Esophagus (tissue), 2 donors: ENCODE results near the gene PTPRM. TPM values are rescaled to one million over a fixed set of nuclear protein-coding genes. Genes with fewer than 3 reads are reported as not detected.

Experiments used
- H3K27ac ChIP-seq, 2 donors: one replicate each; pipeline ENCODE4 v1.5.1; 2013; ENCODE audit warnings: low read depth in 2 of 2, mild to moderate bottlenecking in 2 of 2, inconsistent platforms in 1 of 2, low read length in 1 of 2, moderate library complexity in 1 of 2
- H3K27me3 ChIP-seq, 2 donors: one replicate each; pipeline ENCODE4 v1.6.1; 2013; ENCODE audit warnings: low read length in 2 of 2, control low read depth in 1 of 2, mild to moderate bottlenecking in 1 of 2; ENCODE audit not compliant: insufficient read depth in 2 of 2, control insufficient read depth in 1 of 2
- H3K36me3 ChIP-seq, 2 donors: one replicate each; pipeline ENCODE4 v1.6.1; 2013; ENCODE audit warnings: low read length in 1 of 2; ENCODE audit not compliant: control insufficient read depth in 2 of 2, insufficient read depth in 2 of 2
- H3K4me1 ChIP-seq, 2 donors: one replicate each; pipeline ENCODE4 v1.6.1; 2013; ENCODE audit warnings: low read length in 1 of 2; ENCODE audit not compliant: control insufficient read depth in 2 of 2, insufficient read depth in 2 of 2
- H3K4me3 ChIP-seq, 2 donors: one replicate each; pipeline ENCODE4 v1.5.1; 2013; ENCODE audit warnings: low read length in 2 of 2, mild to moderate bottlenecking in 2 of 2, low read depth in 1 of 2, moderate library complexity in 1 of 2
- H3K9me3 ChIP-seq, 2 donors: one replicate each; pipeline ENCODE4 v1.6.1; 2013; ENCODE audit warnings: mild to moderate bottlenecking in 2 of 2, low read depth in 1 of 2, low read length in 1 of 2, moderate library complexity in 1 of 2; ENCODE audit not compliant: control insufficient read depth in 2 of 2, insufficient read depth in 1 of 2
- WGBS, 2 donors: extraction: QIAGEN DNeasy Blood & Tissue Kit; methylation state at CpG; one replicate each; pipeline ENCODE4 v1.1.7; 2013; 5-methylcytosine and 5-hydroxymethylcytosine counted together
- polyA plus RNA-seq, 2 donors: library from polyadenylated mRNA; stranded (reverse); fragments of 200-250 nt; gene quantifications; one replicate each; pipeline ENCODE4 v1.2.3, GENCODE V29; 2013
- donor health status: healthy with polysubstance abuse.
- donor health status: Bipolar disorder and iron deficiency.

PTPRM gene
- polyA plus RNA-seq, 2 donors = 6.3 to 10.4 TPM

GRCh38 chr18:8095947-8096570 is 528.9 kb downstream of the PTPRM start:
- H3K4me1 ChIP-seq = no peaks in the 10 kb centered on the region
- H3K27ac ChIP-seq = no peak overlapping the region
- 88 to 93% methylated on average over 10 of the region's 10 CpGs for WGBS, 2 donors
- H3K4me3 ChIP-seq = no peak overlapping the region
- no peaks in the 10 kb centered on the region for H3K9me3 ChIP-seq
- no peaks in the 10 kb centered on the region for H3K27me3 ChIP-seq
- H3K36me3 ChIP-seq = no peaks in the 10 kb centered on the region

- Histone ChIP-seq H3K4me3 (no peak overlapping the region), H3K9me3 (no peaks in the 10 kb centered on the region), H3K27ac (no peak overlapping the region), H3K27me3 (no peaks in the 10 kb centered on the region), H3K36me3 (no peaks in the 10 kb centered on the region), H3K4me1 (no peaks in the 10 kb centered on the region)
Observed at GRCh38 chr18:8097399-8097798, 530.3 kb downstream of the PTPRM start.

GRCh38 chr18:8097927-8098326 is 530.8 kb downstream of the PTPRM start:
- Histone ChIP-seq H3K9me3 (no peaks in the 10 kb centered on the region), H3K27ac (no peak overlapping the region), H3K36me3 (no peaks in the 10 kb centered on the region), H3K4me3 (no peak overlapping the region), H3K27me3 (no peaks in the 10 kb centered on the region), H3K4me1 (no peaks in the 10 kb centered on the region)
- WGBS, 2 donors = 0 to 5% methylated on average over 1 of the region's 1 CpG

GRCh38 chr18:8106603-8107002 is 539.5 kb downstream of the PTPRM start:
- H3K27ac ChIP-seq = no peak overlapping the region
- 80 to 90% methylated on average over 4 of the region's 4 CpGs for WGBS, 2 donors
- H3K4me3 ChIP-seq = no peak overlapping the region
- H3K9me3 ChIP-seq = no peaks in the 10 kb centered on the region
- H3K4me1 ChIP-seq = no peaks in the 10 kb centered on the region
- no peaks in the 10 kb centered on the region for H3K27me3 ChIP-seq
- H3K36me3 ChIP-seq = no peaks in the 10 kb centered on the region

- 85 to 86% methylated on average over 2 of the region's 2 CpGs for WGBS, 2 donors
Observed at GRCh38 chr18:8107426-8107825, 540.3 kb downstream of the PTPRM start.

GRCh38 chr18:8114480-8114879 is 547.4 kb downstream of the PTPRM start:
- WGBS, 2 donors = 69 to 84% methylated on average over 2 of the region's 2 CpGs
- Histone ChIP-seq H3K4me3 (no peak overlapping the region), H3K36me3 (no peaks in the 10 kb centered on the region), H3K4me1 (no peaks in the 10 kb centered on the region), H3K27ac (no peak overlapping the region), H3K27me3 (no peaks in the 10 kb centered on the region), H3K9me3 (no peaks in the 10 kb centered on the region)

More at GRCh38 chr18:8107426-8107825, 540.3 kb downstream of the PTPRM start:
- Histone ChIP-seq H3K4me1 (no peaks in the 10 kb centered on the region), H3K27ac (no peak overlapping the region), H3K4me3 (no peak overlapping the region), H3K27me3 (no peaks in the 10 kb centered on the region), H3K9me3 (no peaks in the 10 kb centered on the region), H3K36me3 (no peaks in the 10 kb centered on the region)

GRCh38 chr18:8116341-8117005 is 549.4 kb downstream of the PTPRM start:
- Histone ChIP-seq H3K4me3 (no peak overlapping the region), H3K9me3 (no peaks in the 10 kb centered on the region), H3K36me3 (no peaks in the 10 kb centered on the region), H3K4me1 (no peaks in the 10 kb centered on the region), H3K27me3 (no peaks in the 10 kb centered on the region), H3K27ac (no peak overlapping the region)
- WGBS, 2 donors = 80 to 81% methylated on average over 2 of the region's 2 CpGs

DNA sequence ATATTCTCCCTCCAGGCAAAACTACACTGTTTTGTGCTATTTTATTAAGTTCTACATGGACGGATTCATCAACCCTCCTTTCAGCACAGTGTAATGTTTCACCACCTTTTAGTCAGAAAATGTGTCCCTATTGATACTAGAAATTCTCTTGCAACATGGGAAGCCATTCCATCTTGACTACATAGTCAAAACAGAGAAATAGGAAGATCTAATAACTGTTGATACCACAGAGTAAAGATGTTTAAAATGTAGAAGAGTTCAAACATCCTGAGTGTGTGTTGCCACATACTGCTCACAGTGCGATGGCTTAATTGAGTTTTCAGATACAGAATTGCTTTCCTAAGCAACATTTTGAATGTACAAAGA is 549.9 kb downstream of the PTPRM start:
- Histone ChIP-seq H3K27me3 (no peaks in the 10 kb centered on the region), H3K9me3 (no peaks in the 10 kb centered on the region), H3K4me1 (no peaks in the 10 kb centered on the region), H3K4me3 (no peak overlapping the region), H3K27ac (no peak overlapping the region), H3K36me3 (no peaks in the 10 kb centered on the region)
- WGBS, 2 donors = 87 to 95% methylated on average over 2 of the region's 2 CpGs

GRCh38 chr18:8121101-8121500 is 554.0 kb downstream of the PTPRM start:
- 80 to 84% methylated on average over 1 of the region's 1 CpG for WGBS, 2 donors
- H3K4me3 ChIP-seq = no peak overlapping the region
- no peaks in the 10 kb centered on the region for H3K4me1 ChIP-seq
- H3K9me3 ChIP-seq = no peaks in the 10 kb centered on the region
- no peaks in the 10 kb centered on the region for H3K36me3 ChIP-seq
- H3K27ac ChIP-seq = no peak overlapping the region
- no peaks in the 10 kb centered on the region for H3K27me3 ChIP-seq

GRCh38 chr18:8121942-8122480 is 554.9 kb downstream of the PTPRM start:
- no peaks in the 10 kb centered on the region for H3K9me3 ChIP-seq
- no peak overlapping the region for H3K4me3 ChIP-seq
- no peaks in the 10 kb centered on the region for H3K36me3 ChIP-seq
- H3K27me3 ChIP-seq = no peaks in the 10 kb centered on the region
- H3K27ac ChIP-seq = no peak overlapping the region
- no peaks in the 10 kb centered on the region for H3K4me1 ChIP-seq
- WGBS, 2 donors = 84 to 89% methylated on average over 9 of the region's 9 CpGs
